GM12878 (cell line): ENCODE data around the gene MED25. TPM values are rescaled to one million over a fixed set of nuclear protein-coding genes. Genes with fewer than 3 reads are reported as not detected.

ENCODE experiments used
- ATAC-seq: fragments of 200-7000 bp; cut with Tn5 transposase; 3 replicates; pipeline ENCODE4 v1.9.1; 2020; ENCODE audit warnings: mild to moderate bottlenecking, moderate library complexity
- BruUV-seq: library from RNA; stranded (reverse); fragments of 400-500 nt; replicated peaks from 2 replicates; lab custom pipeline; 2021; lab: Mats Ljungman, UMichigan
- CTCF ChIA-PET: fragments of 300-600 bp; sonication (Branson Sonifier 250); formaldehyde crosslinking; extraction: SDS; loops from one replicate; lab custom pipeline; 2021; ENCODE audit warnings: inconsistent platforms; lab: Yijun Ruan, JAX
- POLR2A ChIA-PET: fragments of 350-600 bp; formaldehyde crosslinking; extraction: SDS; loops from one replicate; lab custom pipeline; 2021; ENCODE audit warnings: inconsistent platforms; lab: Charles Lee
- RAD21 ChIA-PET: fragments of 300-600 bp; sonication (Branson Sonifier 250); formaldehyde crosslinking; loops from one replicate; lab custom pipeline; 2023; ENCODE audit warnings: antibody characterized with exemption; ENCODE audit not compliant: unreplicated experiment; lab: Charles Lee
- SMC1A ChIA-PET: fragments of 300-600 bp; sonication (Branson Sonifier 250); formaldehyde crosslinking; loops from one replicate; lab custom pipeline; 2023; ENCODE audit not compliant: unreplicated experiment, uncharacterized antibody; lab: Charles Lee
- DNase-seq: peaks from one replicate; pipeline ENCODE4 v3.0.0-alpha.2; 2011; ENCODE audit warnings: low read depth, low spot score
- FAIRE-seq: peaks from 3 replicates; lab custom pipeline; 2011; peaks lifted over from hg19 to GRCh38; lab: Jason Lieb, UNC
- H2AFZ ChIP-seq: 2 replicates; pipeline ENCODE4 v1.6.0; 2011; ENCODE audit warnings: low read depth, low read length, control low read depth; ENCODE audit not compliant: control insufficient read depth
- H3K27ac ChIP-seq: 2 replicates; pipeline ENCODE4 v1.5.1; 2011; ENCODE audit warnings: control low read depth; ENCODE audit not compliant: control insufficient read depth, insufficient read depth
- H3K27me3 ChIP-seq, 2 experiments: replicated peaks in 1 of 2; 2 replicates each; pipeline versions ENCODE4 v1.6.0 to v1.6.1; 2011; ENCODE audit warnings: low read length in 1 of 2; ENCODE audit not compliant: control insufficient read depth in 2 of 2, insufficient read depth in 2 of 2
- H3K36me3 ChIP-seq, 2 experiments: 2 replicates each; pipeline ENCODE4 v1.5.1; 2011; ENCODE audit warnings: low read length in 1 of 2; ENCODE audit not compliant: control insufficient read depth in 2 of 2, insufficient read depth in 2 of 2
- H3K4me1 ChIP-seq: 2 replicates; pipeline ENCODE4 v1.6.1; 2011; ENCODE audit warnings: mild to moderate bottlenecking, low read length, moderate library complexity, mixed read lengths; ENCODE audit not compliant: control insufficient read depth, insufficient read depth
- H3K4me2 ChIP-seq: 2 replicates; pipeline ENCODE4 v1.6.0; 2011; ENCODE audit warnings: control low read depth; ENCODE audit not compliant: control insufficient read depth, insufficient read depth
- H3K4me3 ChIP-seq: fragments of 200-600 bp; sonication (generic); 2 replicates; pipeline ENCODE4 v1.5.1; 2016
- H3K79me2 ChIP-seq: 2 replicates; pipeline ENCODE4 v1.6.0; 2011; ENCODE audit warnings: low read length; ENCODE audit not compliant: control insufficient read depth, insufficient read depth
- H3K9ac ChIP-seq: 2 replicates; pipeline ENCODE4 v1.8.0; 2011; ENCODE audit warnings: low read length, control low read depth, mixed read lengths; ENCODE audit not compliant: control insufficient read depth, insufficient read depth
- H3K9me3 ChIP-seq: replicated peaks from 3 replicates; pipeline ENCODE4 v1.5.1; 2011; ENCODE audit warnings: mild to moderate bottlenecking, low read length; ENCODE audit not compliant: control insufficient read depth, insufficient read depth
- H4K20me1 ChIP-seq: 2 replicates; pipeline ENCODE4 v1.6.0; 2011; ENCODE audit not compliant: control insufficient read depth, insufficient read depth
- IRF3 ChIP-seq: fragments of 450-650 bp; IDR thresholded peaks from 2 replicates; pipeline ENCODE4 v1.6.1; 2014; ENCODE audit warnings: mild to moderate bottlenecking
- RELB ChIP-seq: fragments of 450-650 bp; IDR thresholded peaks from 2 replicates; pipeline ENCODE4 v1.6.1; 2017; ENCODE audit warnings: low read depth, mild to moderate bottlenecking, moderate library complexity
- ZBED1 ChIP-seq: IDR thresholded peaks from 2 replicates; pipeline ENCODE4 v1.6.1; 2016; ENCODE audit warnings: borderline replicate concordance
- WGBS: methylation state at CpG from one replicate; pipeline ENCODE4 v1.1.6; 2016; ENCODE audit warnings: low lambda C conversion rate; ENCODE audit not compliant: insufficient replicate concordance, insufficient coverage; ENCODE audit errors: missing lambda C conversion rate; 5-methylcytosine and 5-hydroxymethylcytosine counted together
- in situ Hi-C: fragments of 300-500 bp; cut with MboI; formaldehyde crosslinking; loops from 9 replicates; pipeline ENCODE4 v1.14.3; 2018; ENCODE audit warnings: mixed read lengths
- intact Hi-C: fragments of 100-400 bp; cut with micrococcal nuclease; formaldehyde crosslinking; loops from one replicate; pipeline ENCODE4 v1.14.2; 2022; ENCODE audit not compliant: unreplicated experiment
- polyA plus RNA-seq, 11 experiments: library from polyadenylated mRNA; depleted of rRNA in 4 of 11; unstranded in 6 of 11; stranded (reverse) in 5 of 11; fragments of >200 nt; fragmentation: Nextera tagmentation in 4 of 11; fragmentation: Illumina TruSeq in 1 of 11; extraction: Ambion mirVana in 4 of 11; extraction: Trizol in 1 of 11; gene quantifications; 1 replicate in 1 of 11; 2 replicates in 10 of 11; pipeline versions ENCODE4 v1.2.1 to v1.2.3, GENCODE V29; 2011 to 2016; ENCODE audit warnings: inconsistent platforms in 2 of 11, missing spikeins in 2 of 11, low read depth in 1 of 11
- total RNA-seq, 4 experiments: library from RNA; depleted of rRNA in 3 of 4; stranded (reverse); fragments of >200 nt in 3 of 4; fragmentation: Illumina TruSeq in 1 of 4; extraction: Trizol in 1 of 4; gene quantifications; 2 replicates each; pipeline versions ENCODE4 v1.2.1 to v1.2.3, GENCODE V29; 2013 to 2021

Gene MED25
- total and polyA plus RNA-seq, 10 of the 15 experiments (the other 5 are each of a cell fraction or from before 2014, with no cell fraction given) = 3.5 to 53.9 (median 17.1) TPM

- no peak for TF ChIP-seq ZBED1
- TF ChIP-seq IRF3 = no peak
Observed at GRCh38 chr19:49880162-49880869, 62.2 kb downstream of the MED25 start (continued).

- H3K27ac ChIP-seq = no peak overlapping the region
- in situ Hi-C loops (loop anchor here (25.0 kb wide), 1 partner anchor 1244 kb away; the partner anchor contains the start of genes CA11 and DBP), intact Hi-C loops (no loop called here)
- FAIRE-seq (no peak), DNase-seq (no peak), ATAC-seq (no peak)
- H2AFZ ChIP-seq = no peak overlapping the region
- peaks cover 8% of the 10 kb centered on the region for H3K79me2 ChIP-seq
- ChIA-PET RAD21 (no interaction called here), POLR2A (interaction anchor here (1.4 to 1.6 kb wide), 2 partner anchors 12 to 46 kb away, joined by 4 to 5 read pairs; no protein-coding TSS in a partner anchor), SMC1A (no interaction called here), CTCF (no interaction called here)
- H3K36me3 ChIP-seq = peaks cover 8 to 13% of the 10 kb centered on the region in 2 experiments
- WGBS = 92% methylated on average over 17 of the region's 17 CpGs
- no peak for TF ChIP-seq RELB
- peaks cover 8% of the 10 kb centered on the region for H3K4me1 ChIP-seq
- H3K4me3 ChIP-seq = no peak overlapping the region
- H4K20me1 ChIP-seq = no peaks in the 10 kb centered on the region
- H3K4me2 ChIP-seq = no peak overlapping the region
- no peak overlapping the region for H3K9ac ChIP-seq
- H3K27me3 ChIP-seq = no peaks in the 10 kb centered on the region
- BruUV-seq = no TSS peak
- no peaks in the 10 kb centered on the region; the same call in 2 of the 3 replicates for H3K9me3 ChIP-seq
Observed at GRCh38 chr19:49881186-49881585, 63.1 kb downstream of the MED25 start.
